Right atrium auricular region (tissue), 2 donors: Measurements from ENCODE around the gene HOXC13. TPM values are rescaled to one million over a fixed set of nuclear protein-coding genes. Genes with fewer than 3 reads are reported as not detected.

Experiments used
- DNase-seq: peaks from one replicate; pipeline ENCODE4 v3.0.0-alpha.2; 2019; ENCODE audit warnings: low spot score
- H3K27ac ChIP-seq, 2 donors: fragments of 200-600 bp; sonication (generic); 1 replicate in 1 of 2; 2 replicates in 1 of 2; pipeline ENCODE4 v1.5.1; 2016 to 2019
- H3K27me3 ChIP-seq, 2 donors: fragments of 200-600 bp; sonication (generic); one replicate each; pipeline versions ENCODE4 v1.5.1 to v1.6.0; 2017 to 2019
- H3K36me3 ChIP-seq: fragments of 200-600 bp; sonication (generic); one replicate; pipeline ENCODE4 v1.5.1; 2016
- H3K4me1 ChIP-seq, 2 donors: fragments of 200-600 bp; sonication (generic); one replicate each; pipeline versions ENCODE4 v1.5.1 to v1.6.0; 2017 to 2019
- H3K4me3 ChIP-seq, 2 donors: fragments of 200-600 bp; sonication (generic); 1 replicate in 1 of 2; 2 replicates in 1 of 2; pipeline ENCODE4 v1.5.1; 2017 to 2019; ENCODE audit warnings: mild to moderate bottlenecking in 1 of 2, moderate library complexity in 1 of 2
- H3K9me3 ChIP-seq, 2 donors: fragments of 200-600 bp; sonication (generic); one replicate each; pipeline ENCODE4 v1.5.1; 2019
- total RNA-seq, 2 donors: library from RNA; depleted of rRNA; stranded (reverse); fragments of >200 nt; gene quantifications; one replicate each; pipeline ENCODE4 v1.1.0, GENCODE V29; 2016
- TF ChIP-seq, protein P1 (sequence below), 2 donors: fragments of 200-600 bp; sonication (generic); IDR thresholded peaks; one replicate each; pipeline ENCODE4 v1.5.1; 2019; ENCODE audit warnings: antibody characterized with exemption in 2 of 2

HOXC13 gene
- total RNA-seq, 2 donors from 2014 or later = not detected

GRCh38 chr12:53952871-53953734 is 14.5 kb downstream of the HOXC13 start:
- no peaks in the 10 kb centered on the region for H3K36me3 ChIP-seq
- H3K4me1 ChIP-seq = peaks cover 0 to 26% of the 10 kb centered on the region in 2 donors
- no peak overlapping the region for H3K4me3 ChIP-seq
- no peak overlapping the region for H3K27ac ChIP-seq
- TF ChIP-seq, protein P1, sequence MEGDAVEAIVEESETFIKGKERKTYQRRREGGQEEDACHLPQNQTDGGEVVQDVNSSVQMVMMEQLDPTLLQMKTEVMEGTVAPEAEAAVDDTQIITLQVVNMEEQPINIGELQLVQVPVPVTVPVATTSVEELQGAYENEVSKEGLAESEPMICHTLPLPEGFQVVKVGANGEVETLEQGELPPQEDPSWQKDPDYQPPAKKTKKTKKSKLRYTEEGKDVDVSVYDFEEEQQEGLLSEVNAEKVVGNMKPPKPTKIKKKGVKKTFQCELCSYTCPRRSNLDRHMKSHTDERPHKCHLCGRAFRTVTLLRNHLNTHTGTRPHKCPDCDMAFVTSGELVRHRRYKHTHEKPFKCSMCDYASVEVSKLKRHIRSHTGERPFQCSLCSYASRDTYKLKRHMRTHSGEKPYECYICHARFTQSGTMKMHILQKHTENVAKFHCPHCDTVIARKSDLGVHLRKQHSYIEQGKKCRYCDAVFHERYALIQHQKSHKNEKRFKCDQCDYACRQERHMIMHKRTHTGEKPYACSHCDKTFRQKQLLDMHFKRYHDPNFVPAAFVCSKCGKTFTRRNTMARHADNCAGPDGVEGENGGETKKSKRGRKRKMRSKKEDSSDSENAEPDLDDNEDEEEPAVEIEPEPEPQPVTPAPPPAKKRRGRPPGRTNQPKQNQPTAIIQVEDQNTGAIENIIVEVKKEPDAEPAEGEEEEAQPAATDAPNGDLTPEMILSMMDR (IDR thresholded peaks at IDR 0.05) = no peak
- no peak for DNase-seq
- peaks cover 57 to 81% of the 10 kb centered on the region in 2 donors for H3K27me3 ChIP-seq
- H3K9me3 ChIP-seq = no peaks in the 10 kb centered on the region

DNA sequence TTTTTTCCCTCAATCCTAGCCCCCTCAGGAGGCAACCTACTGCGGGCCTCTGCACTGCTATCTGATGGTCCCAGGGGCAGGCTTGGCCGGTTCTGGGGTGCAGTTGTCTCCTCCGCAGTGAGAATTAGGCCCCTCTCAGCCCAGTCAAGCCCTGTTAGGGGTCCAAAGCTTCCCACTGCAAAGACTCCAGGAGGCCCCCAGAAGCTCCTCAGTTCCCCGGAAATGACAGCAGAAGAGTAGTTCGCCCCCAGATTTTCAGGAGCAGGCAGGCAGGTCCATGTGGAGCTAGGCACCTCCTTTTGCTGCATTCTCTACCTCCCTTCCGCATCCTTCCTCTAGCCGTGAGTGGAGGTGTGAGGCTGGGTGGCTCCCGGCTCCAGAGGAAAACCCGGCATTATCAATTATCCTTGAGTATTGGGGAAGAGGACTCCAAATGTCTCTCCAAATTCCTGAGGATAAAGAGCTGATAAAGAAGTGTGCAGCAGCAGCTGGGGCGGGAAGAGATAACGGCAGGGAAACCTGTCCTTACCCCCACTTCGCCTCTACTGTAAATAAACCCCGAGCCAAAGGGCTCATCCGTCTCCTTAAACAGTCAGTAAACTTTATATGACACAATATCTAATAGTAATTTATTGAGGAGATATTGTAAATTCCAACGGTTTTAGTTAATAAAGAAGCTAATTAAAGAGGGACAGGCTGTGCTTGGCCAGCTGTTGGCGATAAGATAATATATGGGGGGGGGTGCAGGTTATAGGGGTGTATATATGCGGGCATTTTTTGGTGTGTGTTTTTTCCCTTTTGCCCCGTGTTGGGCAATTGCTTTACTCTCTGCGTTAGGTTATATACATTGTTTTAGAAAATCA is 15.4 kb downstream of the HOXC13 start:
- Histone ChIP-seq H3K4me3 (no peak overlapping the region), H3K4me1 (peaks cover 0 to 26% of the 10 kb centered on the region in 2 donors), H3K27ac (no peak overlapping the region), H3K27me3 (peaks cover 63 to 88% of the 10 kb centered on the region in 2 donors), H3K9me3 (no peaks in the 10 kb centered on the region), H3K36me3 (no peaks in the 10 kb centered on the region)
- no peak for DNase-seq
- TF ChIP-seq, protein P1 (IDR thresholded peaks at IDR 0.05) = no peak

GRCh38 chr12:53954694-53955035 is 16.0 kb downstream of the HOXC13 start, which contains the start of gene HOXC12:
Gene HOXC12, plus strand, starts transcription at chr12:53954903. Its CDS starts 27 bp downstream, at chr12:53954930.
- no peaks in the 10 kb centered on the region for H3K36me3 ChIP-seq
- no peak within 1 kb of the TSS for H3K27ac ChIP-seq
- peaks cover 66 to 89% of the 10 kb centered on the region in 2 donors for H3K27me3 ChIP-seq
- TF ChIP-seq, protein P1 (IDR thresholded peaks at IDR 0.05) = no peak
- no peaks in the 10 kb centered on the region for H3K9me3 ChIP-seq
- DNase-seq = no peak
- H3K4me1 ChIP-seq = peaks cover 0 to 26% of the 10 kb centered on the region in 2 donors
- no peak within 1 kb of the TSS for H3K4me3 ChIP-seq

DNA sequence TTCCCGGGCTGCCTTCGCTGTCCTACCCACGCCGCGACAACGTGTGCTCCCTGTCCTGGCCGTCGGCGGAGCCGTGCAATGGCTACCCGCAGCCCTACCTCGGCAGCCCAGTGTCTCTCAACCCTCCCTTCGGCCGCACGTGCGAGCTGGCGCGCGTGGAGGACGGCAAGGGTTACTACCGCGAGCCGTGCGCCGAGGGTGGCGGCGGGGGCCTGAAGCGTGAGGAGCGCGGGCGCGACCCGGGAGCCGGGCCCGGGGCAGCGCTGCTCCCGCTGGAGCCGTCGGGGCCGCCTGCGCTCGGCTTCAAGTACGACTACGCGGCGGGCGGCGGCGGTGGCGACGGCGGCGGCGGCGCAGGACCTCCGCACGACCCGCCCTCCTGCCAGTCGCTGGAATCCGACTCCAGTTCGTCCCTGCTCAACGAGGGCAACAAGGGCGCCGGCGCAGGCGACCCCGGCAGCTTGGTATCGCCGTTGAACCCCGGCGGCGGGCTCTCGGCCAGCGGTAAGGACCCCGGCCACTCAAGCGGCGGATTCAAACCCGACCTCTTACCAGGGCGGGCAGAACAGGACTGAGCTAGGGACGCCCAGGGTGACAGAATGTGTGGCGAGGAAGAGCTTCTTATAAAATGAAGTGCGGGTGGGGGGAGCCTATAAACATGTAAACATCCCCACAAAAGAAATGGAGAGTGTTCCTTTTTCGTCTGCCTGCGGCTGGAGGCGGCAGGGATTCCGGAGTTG is 16.6 kb downstream of the HOXC13 start:
- Histone ChIP-seq H3K36me3 (no peaks in the 10 kb centered on the region), H3K4me1 (peaks cover 0 to 26% of the 10 kb centered on the region in 2 donors), H3K27ac (no peak overlapping the region), H3K27me3 (peaks cover 71 to 85% of the 10 kb centered on the region in 2 donors), H3K4me3 (no peak overlapping the region), H3K9me3 (no peaks in the 10 kb centered on the region)
- TF ChIP-seq, protein P1 (IDR thresholded peaks at IDR 0.05) = no peak
- no peak for DNase-seq

DNA sequence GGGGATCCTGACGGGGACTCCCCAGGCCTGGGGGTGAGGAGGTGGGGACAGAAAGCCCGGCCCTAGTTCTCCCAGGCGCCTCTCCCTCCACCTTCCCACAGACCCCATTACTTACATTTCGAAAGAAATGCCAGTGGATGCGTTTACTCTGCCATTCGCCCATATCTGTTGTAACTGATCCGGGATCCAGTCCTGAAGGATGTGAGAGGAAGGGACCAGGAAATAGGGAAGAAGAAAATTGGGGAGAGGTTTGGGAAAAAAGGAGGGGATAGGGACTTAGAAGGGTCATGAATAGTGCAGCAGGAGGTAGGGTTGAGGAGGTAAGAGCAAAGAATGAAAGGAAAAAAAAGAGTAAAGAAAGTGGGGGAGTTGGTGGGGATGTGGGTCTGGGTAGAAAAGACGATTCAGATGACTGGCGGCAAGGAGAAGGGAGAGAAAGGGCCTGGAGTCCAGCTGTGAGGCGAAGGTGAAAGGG is 17.2 kb downstream of the HOXC13 start:
- Histone ChIP-seq H3K4me1 (peaks cover 0 to 26% of the 10 kb centered on the region in 2 donors), H3K36me3 (no peaks in the 10 kb centered on the region), H3K27ac (no peak overlapping the region), H3K27me3 (peaks cover 74 to 85% of the 10 kb centered on the region in 2 donors), H3K4me3 (no peak overlapping the region), H3K9me3 (no peaks in the 10 kb centered on the region)
- DNase-seq = no peak
- TF ChIP-seq, protein P1 (IDR thresholded peaks at IDR 0.05) = no peak
